ENCODE data around the gene ANKRD52. TPM values are rescaled to one million over a fixed set of nuclear protein-coding genes. Genes with fewer than 3 reads are reported as not detected.

ANKRD52 gene
- total and polyA plus RNA-seq, 10 of the 15 experiments (the other 5 are each of a cell fraction or from before 2014, with no cell fraction given): 0.90 to 55.3 (median 16.1) TPM

- H3K79me2 ChIP-seq (ENCODE audit: control insufficient read depth, insufficient read depth, low read length): peaks cover 44% of the 10 kb centered on the region
- TF ChIP-seq BCLAF1 (IDR thresholded peaks at IDR 0.05): no peak
- peak; percentile 56; the same call in 1 of the 2 replicates for TF ChIP-seq MXI1 (IDR thresholded peaks at IDR 0.05; ENCODE audit: low read depth, low read length)
- TF ChIP-seq TAF1 (IDR thresholded peaks at IDR 0.05; ENCODE audit: borderline replicate concordance, low read depth, low read length): peak; percentile 77
- TF ChIP-seq NBN (IDR thresholded peaks at IDR 0.05): no peak; the same call in 1 of the 2 replicates
- TF ChIP-seq EP300 (IDR thresholded peaks at IDR 0.05; ENCODE audit: borderline replicate concordance in 1 of 2, control insufficient read depth in 1 of 2, low read depth in 2 of 2, low read length in 2 of 2): no peak
- TF ChIP-seq SIN3A (IDR thresholded peaks at IDR 0.05; ENCODE audit: low read depth, low read length): peak; percentile 13; the same call in 1 of the 2 replicates
- TF ChIP-seq E2F4 (IDR thresholded peaks at IDR 0.05; ENCODE audit: low read depth, low read length): no peak
- no peak for TF ChIP-seq CREM (IDR thresholded peaks at IDR 0.05; ENCODE audit: low read depth)
- no peak for TF ChIP-seq TCF7 (IDR thresholded peaks at IDR 0.05; ENCODE audit: borderline replicate concordance)
- TF ChIP-seq POU2F2 (IDR thresholded peaks at IDR 0.05; ENCODE audit: borderline replicate concordance, low read depth, low read length): no peak
- TF ChIP-seq SMARCA5 (IDR thresholded peaks at IDR 0.05): no peak
- no peak for TF ChIP-seq FOXK2 (IDR thresholded peaks at IDR 0.05)
- peak; percentile 33 for TF ChIP-seq USF1 (IDR thresholded peaks at IDR 0.05; ENCODE audit: borderline replicate concordance, extremely low read length, insufficient read depth, low read depth, low read length)
- TF ChIP-seq YBX1 (IDR thresholded peaks at IDR 0.05): no peak
- no peak; the same call in 1 of the 2 replicates for TF ChIP-seq ESRRA (IDR thresholded peaks at IDR 0.05; ENCODE audit: low read length)
- peak; percentile 54 for TF ChIP-seq NR2F1 (conservative IDR thresholded peaks at IDR 0.05)
- TF ChIP-seq NRF1 (conservative IDR thresholded peaks at IDR 0.05; ENCODE audit: low read depth, low read length): no peak
- 0 out of 2 replicates have a peak, but pooled peaks have one; percentile 17 for TF ChIP-seq YY1 (IDR thresholded peaks at IDR 0.05; ENCODE audit: low read depth, low read length)
- TF ChIP-seq EZH2 (IDR thresholded peaks at IDR 0.05; ENCODE audit: borderline replicate concordance, control insufficient read depth, low read depth, low read length): no peak
Measured at GRCh38 chr12:56299853-56300643, 41.9 kb upstream of the ANKRD52 start, which contains the start of gene CS. TSS of gene CS (minus strand) at chr12:56300330. CDS start at chr12:56300201, 129 bp downstream.

More at GRCh38 chr12:56299853-56300643, 41.9 kb upstream of the ANKRD52 start, which contains the start of gene CS:
- ATAC-seq: peak; percentile 95
- Histone ChIP-seq H3K4me2 (ENCODE audit: control insufficient read depth, insufficient read depth) (peak within 1 kb of the TSS; percentile 88), H3K27ac (ENCODE audit: control insufficient read depth, insufficient read depth) (peak within 1 kb of the TSS; percentile 85), H3K9ac (ENCODE audit: control insufficient read depth, insufficient read depth, low read length) (peak within 1 kb of the TSS; percentile 81), H3K4me1 (ENCODE audit: control insufficient read depth, insufficient read depth, low read length) (peaks cover 32% of the 10 kb centered on the region), H3K4me3 (peak within 1 kb of the TSS; percentile 93), H3K27me3 (replicated peaks in 1 of 2; ENCODE audit: control insufficient read depth in 2 of 2, insufficient read depth in 2 of 2, low read length in 1 of 2) (no peaks in the 10 kb centered on the region), H4K20me1 (ENCODE audit: control insufficient read depth, insufficient read depth) (no peaks in the 10 kb centered on the region), H3K9me3 (replicated peaks; ENCODE audit: control insufficient read depth, insufficient read depth, low read length) (no peaks in the 10 kb centered on the region), H3K36me3 (ENCODE audit: control insufficient read depth in 2 of 2, insufficient read depth in 2 of 2, low read length in 1 of 2) (no peaks in the 10 kb centered on the region), H2AFZ (ENCODE audit: control insufficient read depth, low read depth, low read length) (peak within 1 kb of the TSS; percentile 93)
- ChIA-PET SMC1A (ENCODE audit: uncharacterized antibody, unreplicated experiment) (interaction anchor here (1.0 kb wide), 1 partner anchor 58 kb away, joined by 3 read pairs; no protein-coding TSS in a partner anchor), CTCF (interaction anchor here (0.7 to 1.2 kb wide), 7 partner anchors 23 to 181 kb away, joined by 3 to 4 read pairs (median 3); partner anchors contain the start of gene PAN2), POLR2A (interaction anchor here (0.6 to 1.5 kb wide), 6 partner anchors 13 to 149 kb away, joined by 3 to 6 read pairs (median 4); partner anchors contain the start of genes PAN2 and STAT2), RAD21 (ENCODE audit: unreplicated experiment) (interaction anchor here (1.0 to 1.6 kb wide), 4 partner anchors 42 to 78 kb away, joined by 3 to 6 read pairs (median 4); partner anchors contain the start of genes ANKRD52, RNF41 and STAT2)
- no TSS peak for BruUV-seq (replicated peaks)
- FAIRE-seq: peak; percentile 94
- in situ Hi-C loops (cut with MboI) (no loop called here), intact Hi-C loops (cut with micrococcal nuclease; ENCODE audit: unreplicated experiment) (loop anchor here (1.0 to 2.0 kb wide), 2 partner anchors 33 to 107 kb away; partner anchors contain the start of gene COQ10A)
- 1% methylated on average over 52 of the region's 63 CpGs for WGBS (ENCODE audit: insufficient coverage, insufficient replicate concordance, low lambda C conversion rate, missing lambda C conversion rate)
- peak; percentile 71 for DNase-seq (ENCODE audit: low read depth, low spot score)

Measured in GM12878 (cell line).